NCI-H446 treated with DMSO at 0.1 percent for 48 hours (cell line): Measurements from ENCODE around the gene DOK6.

Source experiments
- DNase-seq: peaks from one replicate; lab custom pipeline; 2025; lab: John Stamatoyannopoulos, UW

The DOK6 gene

DNA sequence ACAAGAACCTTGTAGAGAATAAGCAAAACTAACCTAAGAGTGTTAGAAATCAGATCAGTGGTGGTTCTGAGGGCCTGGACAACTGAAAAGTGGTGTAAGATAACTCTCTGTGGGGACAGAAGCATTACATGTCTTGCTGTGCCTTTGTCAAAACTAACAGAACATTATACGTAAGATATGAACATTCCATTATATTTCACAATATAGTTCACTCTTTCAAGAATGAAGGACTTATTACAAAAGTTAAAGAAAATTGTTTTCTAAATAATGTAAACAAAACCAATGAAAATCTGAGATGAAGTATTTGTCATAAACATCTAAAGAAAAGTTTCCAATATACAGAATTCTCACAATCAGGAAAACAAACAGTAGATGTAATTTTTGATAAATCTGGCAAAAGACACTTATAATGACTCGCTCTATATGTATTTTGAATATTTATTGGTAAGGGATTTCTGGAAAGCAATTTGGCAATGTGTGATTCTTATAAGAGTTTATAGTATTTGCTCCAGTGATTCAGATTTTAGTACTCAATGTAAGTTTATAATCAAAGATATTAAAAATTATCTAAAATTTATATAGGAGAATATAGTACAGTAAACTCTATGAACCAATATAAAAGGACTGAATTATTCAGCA, 288.6 kb downstream of the DOK6 start:
- no peak for DNase-seq

DNA sequence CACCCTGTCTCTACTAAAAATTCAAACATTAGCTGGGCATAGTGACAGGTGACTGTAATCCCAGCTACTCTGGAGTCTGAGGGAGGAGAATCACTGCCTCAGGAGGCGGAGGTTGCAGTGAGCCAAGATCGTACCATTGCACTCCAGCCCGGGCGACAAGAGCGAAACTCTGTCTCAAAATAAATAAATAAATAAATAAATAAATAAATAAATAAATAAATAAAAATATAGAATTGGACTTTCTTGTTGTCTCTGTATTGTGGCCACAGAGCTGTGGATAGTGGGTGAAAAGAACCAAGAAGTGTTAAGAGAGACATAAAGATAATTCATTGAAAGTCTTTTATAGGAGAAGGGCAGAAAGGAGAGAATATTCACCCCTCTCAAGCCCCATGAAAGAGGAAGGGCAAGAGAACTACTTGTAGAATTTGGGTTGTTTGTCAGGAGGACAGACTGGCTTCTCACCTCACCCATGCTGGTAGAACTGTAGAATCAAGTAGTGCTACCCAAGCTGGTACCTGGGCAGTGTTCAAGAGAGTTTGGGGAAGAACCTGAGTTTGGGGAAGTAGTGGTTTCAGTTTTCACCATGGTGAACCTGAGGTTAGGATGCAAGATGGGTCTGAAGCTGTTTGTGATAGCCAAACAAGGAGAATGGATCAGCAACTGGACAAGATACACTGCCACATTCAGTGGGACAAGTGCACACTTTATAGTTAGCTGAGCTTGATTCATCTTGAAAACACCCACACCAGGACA, 290.5 kb downstream of the DOK6 start:
- DNase-seq = no peak

DNA sequence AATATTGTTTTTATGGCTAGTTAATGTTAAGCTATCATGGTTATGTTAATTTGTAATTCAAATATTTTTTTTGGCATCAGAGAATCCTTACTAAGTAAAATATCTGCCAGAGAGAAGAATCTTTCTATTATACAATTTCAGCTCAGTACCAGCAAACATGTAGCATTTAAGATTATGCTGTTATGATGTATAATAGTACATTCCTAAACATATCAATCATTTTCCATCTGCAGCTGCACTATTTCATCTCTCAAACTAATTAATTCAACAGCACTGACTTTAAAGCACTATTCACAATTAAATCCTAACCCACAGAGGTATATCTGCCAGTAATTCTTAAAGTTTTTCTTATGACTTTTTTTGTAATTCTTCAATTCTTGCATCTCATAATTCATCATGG, 296.4 kb downstream of the DOK6 start:
- DNase-seq = no peak

DNA sequence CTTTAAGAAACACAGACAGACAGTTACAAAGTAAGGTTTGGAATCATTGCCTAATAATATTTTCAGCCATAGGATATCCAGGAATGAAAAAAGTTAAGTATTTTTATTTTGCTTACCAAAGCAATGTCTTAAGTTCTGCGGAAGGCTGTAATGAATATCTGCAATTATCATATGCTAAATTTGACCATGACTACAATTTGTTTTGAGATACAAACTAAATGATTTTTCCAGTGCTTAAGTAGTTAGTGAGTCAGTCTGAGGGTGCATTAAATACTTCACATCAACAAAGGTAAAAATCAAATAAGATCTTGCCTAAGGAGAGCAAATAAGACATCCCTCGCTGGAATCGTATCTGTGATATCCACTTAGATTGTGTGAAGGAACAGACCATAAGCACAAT, 297.0 kb downstream of the DOK6 start:
- no peak for DNase-seq

DNA sequence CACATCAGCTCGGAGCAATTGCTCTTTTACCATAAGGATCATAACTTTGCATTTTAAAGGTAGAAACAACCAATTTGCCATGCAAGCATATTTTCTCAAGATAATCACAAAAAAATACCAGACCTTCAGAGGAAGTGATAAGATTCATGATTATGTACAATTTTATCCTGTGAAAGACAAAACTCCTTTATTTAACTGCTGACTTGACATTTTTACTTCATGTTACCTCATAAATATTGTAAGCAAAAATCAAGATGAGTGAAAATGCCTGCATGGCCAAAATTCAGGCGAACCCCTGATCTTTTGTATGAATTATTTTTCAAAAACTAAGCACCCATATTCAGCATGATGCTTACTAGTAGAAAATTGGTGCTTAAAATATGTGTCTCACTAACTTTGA, 300.6 kb downstream of the DOK6 start:
- no peak for DNase-seq

DNA sequence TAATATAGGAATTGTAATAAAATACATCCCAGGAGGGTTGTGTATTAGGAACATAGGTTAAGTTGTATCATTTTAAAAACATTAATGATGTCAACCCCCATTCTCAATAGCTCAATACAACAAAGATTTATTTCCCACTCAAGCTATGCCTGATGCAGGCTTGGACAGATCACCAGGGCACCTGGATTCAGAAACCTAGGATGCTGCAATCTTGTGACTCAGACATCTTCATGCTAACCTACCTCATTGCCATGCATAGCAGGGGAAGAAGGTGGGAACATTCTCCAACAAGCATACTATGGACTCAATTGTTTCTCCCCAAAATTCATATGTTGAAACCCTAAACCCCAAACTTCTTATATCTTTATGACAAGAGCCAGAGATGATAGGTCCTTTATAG, 302.8 kb downstream of the DOK6 start:
- no peak for DNase-seq

DNA sequence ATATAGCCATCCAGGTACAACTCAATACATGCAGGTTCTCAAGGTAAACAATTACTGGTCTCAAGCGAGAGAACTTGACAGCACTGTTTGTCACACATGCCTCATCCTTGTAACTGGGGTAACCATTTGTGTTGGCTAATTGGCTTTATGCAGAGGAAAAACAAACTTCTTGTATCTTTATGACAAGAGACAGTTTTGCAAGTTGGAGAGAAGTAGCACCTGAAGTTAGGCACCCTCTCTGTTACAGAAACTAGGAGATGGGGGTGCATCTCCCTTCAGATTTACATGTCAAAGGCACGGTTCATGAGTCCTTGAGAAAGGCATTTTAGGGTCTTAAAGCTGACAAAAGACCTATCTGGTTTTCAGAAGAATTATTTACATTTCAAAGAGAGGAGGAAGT, 305.3 kb downstream of the DOK6 start:
- no peak for DNase-seq

DNA sequence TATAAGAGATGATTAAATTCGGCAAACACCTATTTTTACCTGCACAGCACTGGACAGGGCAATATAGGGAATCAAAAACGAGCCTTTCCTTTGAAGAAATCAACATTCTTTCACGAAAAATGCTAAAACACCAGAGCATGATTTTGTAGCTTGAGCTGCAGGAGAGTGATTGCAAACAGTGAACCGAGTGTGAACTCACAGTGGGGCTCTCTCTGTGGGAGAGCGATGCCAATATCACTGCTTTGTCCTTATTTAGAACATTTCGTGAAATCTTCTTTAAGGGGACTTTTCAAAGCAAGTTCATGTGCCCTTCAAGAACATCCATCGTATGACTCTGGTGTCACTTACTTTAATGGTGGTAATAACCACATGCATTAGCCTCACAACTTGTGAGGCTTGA, 308.2 kb downstream of the DOK6 start:
- no peak for DNase-seq

DNA sequence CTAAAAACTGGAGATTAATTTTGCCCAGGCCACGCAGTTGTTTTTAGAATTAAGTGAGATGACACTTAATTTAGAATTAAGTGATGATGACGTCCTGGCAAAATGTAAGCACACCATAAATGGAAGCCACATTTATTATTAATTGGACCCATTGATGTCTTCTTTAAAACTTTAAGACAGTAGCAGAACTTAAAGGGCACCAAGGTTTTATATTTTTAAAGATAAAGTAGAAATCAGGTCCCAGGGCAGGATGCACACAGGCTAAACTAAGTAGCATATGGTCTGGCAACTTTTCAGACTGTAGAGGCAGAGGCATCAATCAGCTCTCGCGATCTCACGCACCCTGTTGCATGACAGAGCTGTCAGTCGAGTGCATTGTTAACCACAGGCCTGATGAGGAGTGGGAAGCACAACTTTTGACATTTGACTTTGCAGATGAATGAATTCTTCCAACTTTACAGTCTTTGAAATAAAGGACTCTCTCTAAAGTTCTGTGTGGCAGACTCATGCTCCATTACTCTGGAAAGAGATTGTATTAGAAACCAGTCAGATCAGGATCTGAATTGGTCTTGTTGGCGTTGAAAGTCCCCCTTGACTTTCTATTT, 314.6 kb downstream of the DOK6 start:
- DNase-seq = peak; percentile 21

DNA sequence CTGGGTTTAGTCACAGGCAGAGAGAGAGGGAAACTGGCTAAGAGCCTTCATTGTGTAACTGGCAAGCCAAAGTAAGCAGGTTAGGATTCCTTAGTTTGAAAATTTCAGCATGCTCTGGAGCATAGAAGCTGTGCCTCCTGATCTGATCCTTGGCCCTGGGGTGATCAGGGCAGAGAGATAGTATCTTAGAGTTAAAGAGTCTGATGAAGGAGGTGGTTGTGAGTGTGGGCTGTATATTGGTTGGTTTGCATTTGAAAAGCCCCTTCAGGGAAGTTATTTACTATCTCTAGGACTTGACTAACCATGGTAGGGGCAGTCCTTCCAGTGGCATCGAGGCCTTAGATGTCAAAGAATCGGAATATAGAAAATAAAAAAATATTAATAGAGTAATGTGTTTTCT, 316.9 kb downstream of the DOK6 start:
- no peak for DNase-seq

DNA sequence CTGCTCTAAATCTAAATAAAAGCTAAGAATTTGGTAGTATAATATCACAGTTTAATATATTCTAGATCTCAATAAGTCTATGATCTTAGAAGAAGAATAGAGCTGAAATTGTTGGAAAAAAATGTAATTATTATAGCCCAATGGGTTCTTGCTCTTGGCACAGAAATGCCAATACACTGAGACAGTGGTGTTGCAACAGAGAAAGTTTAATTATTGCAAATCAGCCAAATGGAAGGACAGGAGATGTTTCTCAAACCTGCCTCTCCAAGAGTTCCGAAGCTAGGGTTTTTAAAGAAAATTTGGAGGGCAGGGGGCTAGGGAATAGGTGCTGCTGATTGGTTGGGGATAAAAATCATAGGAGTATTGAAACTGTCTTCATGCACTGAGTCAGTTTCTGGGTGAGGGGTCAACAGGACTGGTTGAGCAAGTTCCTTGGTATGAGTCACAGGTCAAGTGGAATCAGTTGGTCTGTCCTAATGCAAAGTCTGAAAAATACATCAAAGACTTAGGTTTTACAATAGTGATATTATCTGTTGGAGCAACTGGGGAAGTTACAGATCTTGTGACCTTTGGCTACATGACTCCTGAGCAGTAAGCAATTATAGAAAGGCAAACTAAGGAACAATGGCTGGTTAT, 318.3 kb downstream of the DOK6 start:
- no peak for DNase-seq

DNA sequence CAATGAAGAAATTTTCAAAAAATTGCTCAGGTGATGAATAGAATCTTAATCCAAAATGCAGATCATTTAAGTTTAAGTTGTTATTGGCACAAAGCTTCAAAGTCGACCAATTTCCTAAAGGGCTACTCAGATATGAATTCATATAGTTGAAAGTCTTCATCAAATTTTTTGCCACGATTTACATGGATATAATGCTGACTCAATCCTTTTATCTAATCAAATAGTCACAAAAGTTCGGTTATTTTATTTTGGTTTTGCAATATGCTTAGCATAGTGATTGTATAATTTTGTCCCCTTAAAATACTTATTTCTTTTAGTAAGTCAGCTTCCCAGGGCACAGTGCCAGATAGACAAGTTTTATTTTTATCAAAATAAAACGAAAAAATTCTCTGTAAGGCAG, 319.7 kb downstream of the DOK6 start:
- no peak for DNase-seq

DNA sequence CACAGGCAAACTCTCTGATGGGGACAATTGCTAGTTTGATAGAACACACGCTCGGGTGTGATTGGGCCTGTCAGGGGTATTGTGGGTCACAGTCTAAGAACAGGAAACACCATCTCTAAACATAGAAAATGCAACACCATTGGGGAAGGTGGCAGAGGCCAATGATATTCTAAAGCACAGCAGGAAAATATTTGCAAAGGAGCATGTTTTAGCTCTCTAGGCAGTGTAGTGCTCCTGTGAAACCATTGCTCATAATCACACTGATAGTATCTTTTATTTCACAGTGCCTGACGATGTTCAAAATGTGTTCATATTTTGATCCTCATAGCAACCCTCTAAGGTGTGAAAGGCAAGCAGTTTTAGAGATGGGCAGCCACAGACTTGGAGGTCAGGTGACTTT, 322.7 kb downstream of the DOK6 start:
- DNase-seq = no peak

DNA sequence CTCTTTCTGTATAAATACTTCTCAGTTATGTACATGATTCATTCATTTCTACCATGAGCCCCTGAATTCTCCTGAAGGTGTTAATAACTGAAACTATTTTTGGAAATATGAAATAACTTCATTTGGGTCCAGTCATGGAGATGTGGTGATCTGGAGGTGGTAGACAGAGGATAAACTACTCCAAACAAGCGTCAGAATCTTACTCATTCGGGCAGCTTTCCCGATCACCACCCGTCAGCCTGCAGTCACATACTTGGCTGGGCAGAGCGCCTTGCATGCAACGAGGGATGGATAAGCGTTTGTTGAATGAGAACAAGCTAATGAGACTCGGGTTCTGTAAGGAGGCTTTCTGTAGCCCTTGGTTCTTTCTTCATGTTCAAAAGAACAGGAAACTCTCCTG, 324.3 kb downstream of the DOK6 start:
- DNase-seq = no peak

DNA sequence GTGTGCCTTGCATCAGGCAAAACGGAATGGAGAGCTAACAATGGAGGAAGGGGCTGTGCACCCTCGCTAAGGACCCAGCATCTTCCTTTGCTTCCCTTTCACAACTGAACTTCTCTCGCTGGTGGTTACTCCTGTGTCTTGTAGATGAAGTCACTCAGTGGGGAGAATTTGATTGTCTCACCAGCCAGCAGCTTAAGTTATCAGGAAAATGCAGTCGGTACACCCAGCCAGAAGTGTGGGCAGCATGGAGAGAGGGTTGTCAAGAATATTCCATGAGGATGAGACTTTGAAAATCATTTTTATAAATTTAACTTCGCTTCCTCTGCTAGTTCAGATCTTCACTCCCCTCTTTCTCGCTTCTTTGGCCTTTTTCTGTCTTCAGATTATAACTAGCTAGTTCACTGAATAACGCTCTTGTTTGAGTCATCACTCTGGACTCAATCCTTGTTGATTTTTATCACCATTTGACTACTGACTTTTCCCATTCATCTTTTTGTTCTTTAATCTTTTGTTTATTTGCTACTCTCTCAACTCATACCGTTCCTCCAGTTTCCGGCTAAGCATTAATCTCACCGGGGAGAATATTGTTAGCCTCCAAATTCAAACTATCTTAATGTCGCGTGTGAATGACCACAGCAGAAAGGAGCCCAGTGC, 325.3 kb downstream of the DOK6 start:
- DNase-seq = no peak

DNA sequence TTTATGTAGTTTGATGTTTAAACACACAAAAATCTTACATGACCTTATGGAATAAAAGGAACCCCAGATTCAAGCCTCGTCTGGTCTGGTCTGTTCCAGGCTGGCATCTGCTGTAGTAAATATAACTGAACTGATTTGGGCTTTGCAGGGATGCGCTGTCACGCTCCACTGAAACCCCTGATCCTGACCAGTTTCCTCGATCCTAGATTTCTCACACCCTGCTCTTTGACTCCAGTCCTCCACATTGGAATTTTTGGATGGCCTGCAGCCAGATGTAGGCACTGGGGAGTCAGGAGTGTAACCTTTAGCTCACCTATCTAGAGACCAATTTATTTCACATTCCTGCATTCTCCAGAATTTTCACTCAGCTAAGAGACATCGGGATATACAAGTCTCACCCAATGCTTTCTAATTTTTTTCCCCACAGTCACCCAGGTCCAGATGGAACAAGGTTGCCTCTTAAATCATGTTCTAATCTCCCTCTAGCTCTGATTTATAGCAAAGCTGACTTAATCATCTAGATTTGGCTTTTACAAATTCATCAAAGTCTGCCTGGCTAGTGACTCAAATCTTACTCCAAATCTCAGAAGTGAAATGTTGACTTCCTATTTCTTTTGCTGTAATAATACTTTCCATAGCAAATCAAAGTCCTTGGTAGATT, 327.4 kb downstream of the DOK6 start:
- DNase-seq = no peak

DNA sequence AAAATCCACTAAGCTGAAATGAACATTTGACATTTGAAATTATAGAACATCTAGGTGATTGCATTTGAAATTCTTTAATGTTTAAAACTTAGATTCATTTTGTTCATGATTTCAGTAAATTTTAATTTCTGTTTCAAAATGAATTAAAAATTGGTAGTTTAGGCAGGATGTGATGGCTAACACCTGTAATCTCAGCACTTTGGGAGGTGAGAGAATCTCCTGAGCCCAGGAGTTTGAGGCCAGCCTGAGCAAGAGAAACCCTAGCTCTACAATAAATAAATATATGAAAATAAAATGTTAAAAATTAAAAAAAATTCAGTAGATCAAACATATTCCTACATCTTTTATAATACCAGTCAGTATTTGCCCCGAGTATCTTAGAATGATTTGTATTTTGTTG, 330.0 kb downstream of the DOK6 start:
- DNase-seq = no peak

DNA sequence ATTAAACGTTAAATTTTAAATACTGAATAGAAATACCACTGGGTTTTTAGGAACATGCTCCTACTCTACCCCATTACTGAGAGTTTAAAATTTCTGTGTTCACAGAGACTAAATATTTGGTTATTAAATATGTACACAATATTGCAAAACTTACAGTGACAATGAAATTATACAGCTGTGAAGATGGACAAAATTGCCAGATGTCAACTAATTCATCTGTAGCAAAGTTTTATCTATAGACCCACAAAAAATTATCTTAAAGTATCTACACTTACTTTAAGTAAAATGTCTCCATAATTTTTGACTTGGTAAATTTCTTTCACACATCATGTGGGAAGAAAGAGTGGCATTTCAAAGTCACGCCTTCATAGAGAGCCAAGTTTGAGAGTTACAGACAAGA, 333.8 kb downstream of the DOK6 start:
- no peak for DNase-seq

DNA sequence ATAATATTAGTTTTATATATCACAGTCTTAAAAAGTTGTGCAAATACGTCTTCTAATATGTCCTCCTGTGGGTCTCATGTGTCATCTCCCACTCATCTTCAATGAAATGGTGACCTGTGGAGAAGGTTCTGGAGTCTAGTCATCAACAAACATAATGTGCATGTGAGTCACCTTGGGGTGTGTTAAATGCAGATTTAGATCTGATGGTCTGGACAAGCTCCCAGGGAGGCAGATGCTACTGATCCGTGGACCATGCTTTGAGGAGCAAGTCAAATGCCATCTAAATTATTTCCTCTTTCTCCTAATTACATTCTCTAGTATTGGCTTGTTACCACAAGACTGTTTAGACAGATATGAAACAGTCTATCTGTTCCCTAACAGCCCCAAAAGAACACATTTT, 336.0 kb downstream of the DOK6 start:
- DNase-seq = no peak

DNA sequence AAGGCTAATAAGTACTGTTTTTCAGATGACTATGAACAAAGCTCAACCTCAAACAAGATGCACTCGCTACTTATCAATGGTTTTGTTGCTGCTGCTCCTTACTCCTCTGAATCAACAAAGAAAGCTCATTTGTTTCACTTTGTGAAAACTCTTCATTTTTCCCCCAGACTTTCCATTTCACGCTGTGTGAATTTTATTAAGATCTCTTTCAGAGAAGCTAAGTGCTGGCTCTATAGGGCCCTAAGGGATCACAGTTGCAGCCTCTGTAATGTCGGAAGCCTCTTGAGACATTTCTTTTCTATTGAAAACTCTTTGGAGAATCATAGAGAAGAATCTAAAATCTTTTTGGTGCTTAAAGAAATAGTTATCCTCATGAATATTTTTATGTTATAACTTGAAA, 337.2 kb downstream of the DOK6 start:
- no peak for DNase-seq

DNA sequence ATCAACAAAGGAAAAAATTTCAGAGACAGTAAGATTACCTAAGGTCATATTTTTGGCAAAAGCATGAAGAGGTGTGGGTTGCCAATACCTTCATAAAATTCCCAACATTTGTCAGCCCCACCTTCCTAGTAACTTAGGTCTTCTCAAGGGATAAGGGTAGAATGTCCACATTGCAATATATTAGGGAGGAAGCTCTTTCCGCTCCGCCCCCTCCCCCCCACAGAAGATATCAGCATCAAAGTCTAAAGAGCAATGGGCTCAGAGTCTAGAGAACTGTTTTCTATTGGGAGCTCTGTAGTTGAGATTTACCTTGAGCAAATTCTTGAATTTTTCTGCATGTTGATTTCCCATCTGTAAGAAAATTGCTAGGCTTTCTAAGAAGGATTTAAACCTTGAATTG, 346.7 kb downstream of the DOK6 start:
- DNase-seq = no peak

DNA sequence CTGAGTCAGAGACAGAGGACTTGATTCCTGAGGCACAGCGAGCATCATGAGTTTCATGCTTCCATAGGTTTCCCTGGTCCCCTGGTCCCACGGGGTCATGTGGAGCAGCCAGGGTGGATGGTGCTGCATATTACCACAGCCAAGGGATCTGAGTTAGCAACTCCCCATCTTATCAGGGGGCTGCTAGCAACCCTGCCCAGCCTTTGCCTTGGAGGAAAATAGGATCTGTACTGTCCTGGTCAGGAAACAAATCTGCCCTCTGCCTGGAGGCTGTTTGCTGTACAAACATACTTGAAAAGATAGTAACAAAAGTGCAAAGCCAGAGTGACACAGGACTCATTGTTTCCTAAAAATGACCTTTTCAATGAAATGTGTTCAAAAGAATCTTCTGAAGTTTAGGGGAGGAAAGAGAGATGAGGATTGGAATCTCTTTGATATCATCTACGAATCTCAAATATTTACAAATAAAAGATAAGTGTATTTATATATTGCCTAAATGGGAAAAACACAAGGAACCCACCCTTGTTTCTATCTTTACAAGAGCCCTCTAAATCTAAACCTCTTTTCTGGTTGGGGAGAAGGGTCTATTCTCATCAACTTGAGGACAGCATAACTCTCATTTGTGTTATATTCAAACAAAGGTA, 352.2 kb downstream of the DOK6 start:
- no peak for DNase-seq
